Adrenal gland (tissue), 5 donors: ENCODE results near the gene NIBAN1.
A peak's percentile ranks its signal among the peaks of the same experiment; 100 is the strongest.

Experiments
- POLR2A ChIP-seq, 2 donors: fragments of 450-650 bp; IDR thresholded peaks; one replicate each; pipeline ENCODE4 v1.6.1; 2017; ENCODE audit warnings: antibody characterized with exemption in 2 of 2, mild to moderate bottlenecking in 2 of 2, moderate library complexity in 1 of 2
- TF ChIP-seq, protein P1 (sequence below), 6 experiments: fragments of 450-650 bp in 4 of 6; fragments of 200-600 bp in 2 of 6; sonication (generic) in 1 of 6; IDR thresholded peaks; 1 replicate in 5 of 6; 2 replicates in 1 of 6; pipeline versions ENCODE4 v1.5.1 to v1.8.0; 2016 to 2021; ENCODE audit warnings: antibody characterized with exemption in 6 of 6, mild to moderate bottlenecking in 2 of 6, moderate library complexity in 1 of 6
- donor health status: DM: no; HTN: no; CAD: no.

DNA sequence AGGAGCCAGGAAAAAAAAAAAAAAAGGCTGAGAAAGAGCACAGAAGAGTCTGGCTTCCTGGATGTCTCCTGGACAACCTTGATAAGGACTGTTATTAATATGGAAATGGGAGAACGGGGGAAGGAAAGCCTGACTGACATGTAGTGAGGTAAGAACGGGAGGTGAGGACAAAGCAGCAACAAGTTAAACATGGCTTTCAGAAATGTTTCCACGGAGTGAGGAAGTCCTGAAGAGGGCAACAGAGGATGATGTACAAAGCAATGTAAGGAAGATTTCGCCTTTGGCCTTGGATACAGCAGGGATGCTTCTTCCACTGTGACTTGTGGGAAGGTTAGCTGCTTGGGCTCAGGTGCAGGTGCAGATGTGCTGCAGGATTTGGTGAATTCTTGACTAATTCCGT is 11.9 kb upstream of the NIBAN1 start:
- TF ChIP-seq POLR2A (IDR thresholded peaks at IDR 0.05), result no peak
- TF ChIP-seq, protein P1, sequence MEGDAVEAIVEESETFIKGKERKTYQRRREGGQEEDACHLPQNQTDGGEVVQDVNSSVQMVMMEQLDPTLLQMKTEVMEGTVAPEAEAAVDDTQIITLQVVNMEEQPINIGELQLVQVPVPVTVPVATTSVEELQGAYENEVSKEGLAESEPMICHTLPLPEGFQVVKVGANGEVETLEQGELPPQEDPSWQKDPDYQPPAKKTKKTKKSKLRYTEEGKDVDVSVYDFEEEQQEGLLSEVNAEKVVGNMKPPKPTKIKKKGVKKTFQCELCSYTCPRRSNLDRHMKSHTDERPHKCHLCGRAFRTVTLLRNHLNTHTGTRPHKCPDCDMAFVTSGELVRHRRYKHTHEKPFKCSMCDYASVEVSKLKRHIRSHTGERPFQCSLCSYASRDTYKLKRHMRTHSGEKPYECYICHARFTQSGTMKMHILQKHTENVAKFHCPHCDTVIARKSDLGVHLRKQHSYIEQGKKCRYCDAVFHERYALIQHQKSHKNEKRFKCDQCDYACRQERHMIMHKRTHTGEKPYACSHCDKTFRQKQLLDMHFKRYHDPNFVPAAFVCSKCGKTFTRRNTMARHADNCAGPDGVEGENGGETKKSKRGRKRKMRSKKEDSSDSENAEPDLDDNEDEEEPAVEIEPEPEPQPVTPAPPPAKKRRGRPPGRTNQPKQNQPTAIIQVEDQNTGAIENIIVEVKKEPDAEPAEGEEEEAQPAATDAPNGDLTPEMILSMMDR (IDR thresholded peaks at IDR 0.05), result peak in 5 of 6 experiments; percentile 33 to 52 (median 39)
